Natural killer cell treated with Interleukin-12 subunit alpha and Interleukin-12 subunit beta and Interleukin-15 and Interleukin-18, amount 100 ng/mL, for 72 hours (primary cell): Measurements from ENCODE around the gene OOSP4B. TPM values are rescaled to one million over a fixed set of nuclear protein-coding genes. Genes with fewer than 3 reads are reported as not detected.

Experiments used
- ATAC-seq, 2 donors: fragments of 150-1000 bp; cut with Tn5 transposase in 1 of 2; sonication (Bioruptor Pico), chemical (Tn5 transposase) in 1 of 2; 2 replicates each; pipeline ENCODE4 v1.10.0; 2021
- DNase-seq: peaks from one replicate; pipeline ENCODE4 v3.0.0; 2022; ENCODE audit warnings: low spot score
- H3K27ac Mint-ChIP-seq, 2 donors: 1 replicate in 1 of 2; 2 replicates in 1 of 2; pipeline ENCODE4 v1.8.0; 2022; ENCODE audit warnings: mixed read lengths in 2 of 2, mild to moderate bottlenecking in 1 of 2, moderate library complexity in 1 of 2
- H3K27me3 Mint-ChIP-seq, 2 donors: 1 replicate in 1 of 2; 2 replicates in 1 of 2; pipeline ENCODE4 v1.8.0; 2022; ENCODE audit warnings: mixed read lengths in 2 of 2
- H3K36me3 Mint-ChIP-seq: one replicate; pipeline ENCODE4 v1.8.0; 2022; ENCODE audit warnings: mixed read lengths
- H3K4me1 Mint-ChIP-seq, 2 donors: 1 replicate in 1 of 2; 2 replicates in 1 of 2; pipeline ENCODE4 v1.8.0; 2022; ENCODE audit warnings: low read depth in 2 of 2, mixed read lengths in 2 of 2, mild to moderate bottlenecking in 1 of 2
- H3K4me3 Mint-ChIP-seq: one replicate; pipeline ENCODE4 v1.8.0; 2022; ENCODE audit warnings: mixed read lengths
- H3K9me3 Mint-ChIP-seq: 2 replicates; pipeline ENCODE4 v1.8.0; 2022; ENCODE audit warnings: mixed read lengths
- total RNA-seq, 2 donors: library from RNA; stranded (reverse); gene quantifications; one replicate each; pipeline ENCODE4 v1.2.3, GENCODE V29; 2022

OOSP4B gene
- total RNA-seq, 2 donors from 2014 or later = not detected

- Mint-ChIP-seq H3K27me3 (peaks cover 0 to 22% of the 10 kb centered on the region in 2 donors), H3K27ac (no peak overlapping the region), H3K9me3 (no peaks in the 10 kb centered on the region), H3K4me3 (peak overlapping the region; percentile 44), H3K4me1 (no peaks in the 10 kb centered on the region), H3K36me3 (no peaks in the 10 kb centered on the region)
- no peak for DNase-seq
- ATAC-seq = no peak
Measured at GRCh38 chr11:60077981-60078380, 61.0 kb downstream of the OOSP4B start.

GRCh38 chr11:60078745-60079144 is 61.8 kb downstream of the OOSP4B start:
- ATAC-seq = no peak
- no peaks in the 10 kb centered on the region for H3K4me1 Mint-ChIP-seq
- H3K36me3 Mint-ChIP-seq = no peaks in the 10 kb centered on the region
- DNase-seq = no peak
- H3K9me3 Mint-ChIP-seq = no peaks in the 10 kb centered on the region
- no peak overlapping the region for H3K27ac Mint-ChIP-seq
- peaks cover 0 to 22% of the 10 kb centered on the region in 2 donors for H3K27me3 Mint-ChIP-seq
- no peak overlapping the region for H3K4me3 Mint-ChIP-seq

- no peak overlapping the region for H3K27ac Mint-ChIP-seq
- DNase-seq (no peak), ATAC-seq (no peak)
- no peaks in the 10 kb centered on the region for H3K36me3 Mint-ChIP-seq
- H3K27me3 Mint-ChIP-seq = peaks cover 3 to 27% of the 10 kb centered on the region in 2 donors
- no peak overlapping the region for H3K4me3 Mint-ChIP-seq
- H3K9me3 Mint-ChIP-seq = no peaks in the 10 kb centered on the region
- no peaks in the 10 kb centered on the region for H3K4me1 Mint-ChIP-seq
Measured at GRCh38 chr11:60080535-60080934, 63.6 kb downstream of the OOSP4B start.

Other genes with a start within 250 kb of the OOSP4B start
- gene MRPL16, start 206.4 kb upstream of the OOSP4B start, total RNA-seq = 10 to 100 TPM; 58.7 to 75.5 TPM
- not detected for gene CBLIF, start 171.7 kb upstream of the OOSP4B start, total RNA-seq
- not detected for gene TCN1, start 150.7 kb upstream of the OOSP4B start, total RNA-seq
- gene OOSP3, start 138.4 kb upstream of the OOSP4B start, total RNA-seq = not detected
- gene OOSP1, start 78.7 kb upstream of the OOSP4B start, total RNA-seq = not detected
- gene OOSP4A, start 53.1 kb upstream of the OOSP4B start, total RNA-seq = not detected
- gene OOSP2, start 23.2 kb downstream of the OOSP4B start, total RNA-seq = not detected
- under 1 TPM in 1 of 2 donors, not detected in 1; 0.50 TPM for gene MS4A3, start 39.5 kb downstream of the OOSP4B start, total RNA-seq
- 1 to 10 TPM in 1 of 2 donors, not detected in 1; 1.6 TPM for gene MS4A2, start 71.5 kb downstream of the OOSP4B start, total RNA-seq
- gene MS4A6A, start 165.9 kb downstream of the OOSP4B start, total RNA-seq = not detected
- gene MS4A4E, start 226.0 kb downstream of the OOSP4B start, total RNA-seq = 1 to 10 TPM in 1 of 2 donors, not detected in 1; 2.6 TPM